ENCODE data around the gene ADCY5. TPM values are rescaled to one million over a fixed set of nuclear protein-coding genes. Genes with fewer than 3 reads are reported as not detected.

Gene ADCY5
- polyA plus RNA-seq, 2 of the 4 experiments (the other 2 are of a cell fraction) = 0.57 to 0.68 TPM

- Histone ChIP-seq H3K27ac (no peak overlapping the region), H3K9me3 (no peaks in the 10 kb centered on the region), H3K4me2 (no peak overlapping the region), H3K4me1 (peaks cover 20% of the 10 kb centered on the region), H3K4me3 (no peak overlapping the region)
- CTCF ChIA-PET = interaction anchor here (1.2 to 4.8 kb wide), 2 partner anchors 11 to 13 kb away, joined by 3 to 36 read pairs; no protein-coding TSS in a partner anchor
- FAIRE-seq (no peak), DNase-seq (ENCODE audit: low read depth in 1 of 2, low spot score in 1 of 2) (no peak), ATAC-seq (no peak)
- TF ChIP-seq RFX5 (IDR thresholded peaks at IDR 0.05) (no peak), MYC (IDR thresholded peaks at IDR 0.05; ENCODE audit: borderline replicate concordance, low read length) (no peak), CEBPB (IDR thresholded peaks at IDR 0.05) (no peak), CBX2 (IDR thresholded peaks at IDR 0.05; ENCODE audit: borderline replicate concordance, low read depth) (no peak), CHD4 (IDR thresholded peaks at IDR 0.05; ENCODE audit: borderline replicate concordance) (no peak), HES2 (IDR thresholded peaks at IDR 0.05) (no peak), MAFK (IDR thresholded peaks at IDR 0.05; ENCODE audit: partially characterized antibody) (no peak), NPAS2 (CRISPR knock-in tag; IDR thresholded peaks at IDR 0.05; ENCODE audit: borderline replicate concordance) (no peak), ZNF302 (CRISPR knock-in tag; IDR thresholded peaks at IDR 0.05) (no peak), HOXA7 (CRISPR knock-in tag; IDR thresholded peaks at IDR 0.05) (no peak), NR3C1 (IDR thresholded peaks at IDR 0.05) (no peak), ZSCAN20 (CRISPR knock-in tag; IDR thresholded peaks at IDR 0.05) (no peak), EHF (CRISPR knock-in tag; IDR thresholded peaks at IDR 0.05) (no peak)
- POLR2A ChIA-PET = no interaction called here
- 64% methylated on average over 7 of the region's 7 CpGs for WGBS (ENCODE audit: missing lambda C conversion rate)
Observed at GRCh38 chr3:123296261-123296660, 152.6 kb downstream of the ADCY5 start.

GRCh38 chr3:123295901-123296250, 153.0 kb downstream of the ADCY5 start:
- H3K27ac ChIP-seq = no peak overlapping the region
- ATAC-seq = no peak; a peak in 1 of 6 replicates

GRCh38 chr3:123295171-123295900, 153.6 kb downstream of the ADCY5 start:
- 18% methylated on average over 5 of the region's 7 CpGs for WGBS (ENCODE audit: missing lambda C conversion rate)

More at GRCh38 chr3:123295901-123296250, 153.0 kb downstream of the ADCY5 start:
- WGBS (ENCODE audit: missing lambda C conversion rate) = 39% methylated on average over 4 of the region's 11 CpGs
- Histone ChIP-seq H3K4me2 (no peak overlapping the region), H3K4me1 (peaks cover 16% of the 10 kb centered on the region), H3K4me3 (no peak overlapping the region), H3K9me3 (no peaks in the 10 kb centered on the region)
- POLR2A ChIA-PET = no interaction called here
- CTCF ChIA-PET = interaction anchor here (1.3 to 4.8 kb wide), 3 partner anchors 9 to 31 kb away, joined by 3 to 36 read pairs (median 3); no protein-coding TSS in a partner anchor
- DNase-seq (ENCODE audit: low read depth in 1 of 2, low spot score in 1 of 2) = no peak
- FAIRE-seq = no peak
- TF ChIP-seq JUN (IDR thresholded peaks at IDR 0.05) = no peak
- no peak for TF ChIP-seq FOXS1 (CRISPR knock-in tag; IDR thresholded peaks at IDR 0.05)
- TF ChIP-seq EHF (CRISPR knock-in tag; IDR thresholded peaks at IDR 0.05) = no peak
- no peak for TF ChIP-seq PBX3 (IDR thresholded peaks at IDR 0.05)
- TF ChIP-seq HOXA7 (CRISPR knock-in tag; IDR thresholded peaks at IDR 0.05) = no peak
- TF ChIP-seq SREBF2 (IDR thresholded peaks at IDR 0.05) = no peak

More at GRCh38 chr3:123295171-123295900, 153.6 kb downstream of the ADCY5 start:
- ChIA-PET CTCF (interaction anchor here (1.3 to 1.4 kb wide), 2 partner anchors 9 to 31 kb away, joined by 3 read pairs; no protein-coding TSS in a partner anchor), POLR2A (no interaction called here)
- no peak for DNase-seq (ENCODE audit: low read depth in 1 of 2, low spot score in 1 of 2)
- Histone ChIP-seq H3K4me3 (no peak overlapping the region), H3K4me1 (peaks cover 14% of the 10 kb centered on the region), H3K9me3 (no peaks in the 10 kb centered on the region), H3K4me2 (no peak overlapping the region), H3K27ac (no peak overlapping the region)
- ATAC-seq = peak; percentile 17 to 43; a peak in 4 of 6 replicates
- FAIRE-seq = no peak
- TF ChIP-seq REST (IDR thresholded peaks at IDR 0.05) = no peak
- TF ChIP-seq HES2 (IDR thresholded peaks at IDR 0.05) = no peak
- no peak for TF ChIP-seq CBX8 (IDR thresholded peaks at IDR 0.05)
- TF ChIP-seq EHMT2 (IDR thresholded peaks at IDR 0.05; ENCODE audit: low read depth) = no peak

All from A549 (cell line).